ENCODE measurements around the gene LCORL.
"Not testable (repeated sequence)": the region's sequence is repeated elsewhere in the genome, so short reads cannot be mapped to it uniquely, and the experiment has no call there.

Gene LCORL

GRCh38 chr4:18021720-18022571, at the start of gene LCORL:
LCORL (minus strand) TSS chr4:18021755; CDS start chr4:18021751, 4 bp downstream.
- DNase-seq (ENCODE audit: extremely low spot score, insufficient read length, low read depth) (peak; percentile 78), FAIRE-seq (peak; percentile 98)

- DNase-seq (ENCODE audit: extremely low spot score, insufficient read length, low read depth) (no peak), FAIRE-seq (no peak)
These were observed 48.3 kb upstream of the LCORL start for GRCh38 chr4:18069810-18070209.

- FAIRE-seq (no peak), DNase-seq (ENCODE audit: extremely low spot score, insufficient read length, low read depth) (no peak)
These were observed 45.5 kb upstream of the LCORL start for GRCh38 chr4:18067031-18067430.

DNA sequence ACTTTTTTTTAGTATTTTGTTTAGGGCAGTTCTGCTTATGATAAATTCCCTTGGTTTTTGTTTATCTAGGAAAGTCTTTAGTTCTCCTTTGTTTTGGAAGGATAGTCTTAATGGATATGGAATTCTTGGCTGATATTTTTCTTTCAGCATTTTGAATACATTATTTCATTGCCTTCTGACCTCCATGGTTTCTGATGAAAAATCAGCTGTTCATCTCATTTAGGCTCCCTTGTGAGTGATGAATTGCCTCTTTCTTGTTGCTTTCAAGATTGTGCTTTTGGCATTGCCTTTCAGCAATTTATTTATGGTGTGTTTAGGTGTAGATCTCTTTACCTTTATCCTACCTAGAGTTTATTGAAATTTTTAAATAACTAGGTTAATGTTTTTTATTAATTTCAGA, 41.5 kb upstream of the LCORL start:
- FAIRE-seq = no peak
- DNase-seq (ENCODE audit: extremely low spot score, insufficient read length, low read depth) = no peak

GRCh38 chr4:18057821-18058533, 36.4 kb upstream of the LCORL start:
- FAIRE-seq (peak; percentile 53), DNase-seq (ENCODE audit: extremely low spot score, insufficient read length, low read depth) (no peak)

DNA sequence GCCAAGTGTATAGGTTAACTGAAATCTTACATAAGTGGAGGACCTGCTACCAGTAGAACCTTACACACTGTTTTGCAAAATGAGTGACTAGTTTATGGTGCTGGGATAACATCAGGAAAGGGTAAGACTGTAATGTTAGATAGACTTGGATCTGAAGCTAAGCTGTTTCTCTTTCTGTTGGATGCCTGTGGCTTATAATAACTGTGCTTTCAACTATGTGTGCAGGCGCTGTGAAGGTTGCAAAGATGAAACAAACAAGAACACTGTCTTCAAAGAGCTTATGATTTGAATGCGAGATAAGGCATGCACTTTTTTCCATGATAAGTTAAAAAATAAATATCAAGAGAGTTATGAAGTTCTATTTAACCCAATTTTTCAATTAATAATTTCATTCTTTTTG, 34.5 kb upstream of the LCORL start:
- no peak for DNase-seq (ENCODE audit: extremely low spot score, insufficient read length, low read depth)

DNA sequence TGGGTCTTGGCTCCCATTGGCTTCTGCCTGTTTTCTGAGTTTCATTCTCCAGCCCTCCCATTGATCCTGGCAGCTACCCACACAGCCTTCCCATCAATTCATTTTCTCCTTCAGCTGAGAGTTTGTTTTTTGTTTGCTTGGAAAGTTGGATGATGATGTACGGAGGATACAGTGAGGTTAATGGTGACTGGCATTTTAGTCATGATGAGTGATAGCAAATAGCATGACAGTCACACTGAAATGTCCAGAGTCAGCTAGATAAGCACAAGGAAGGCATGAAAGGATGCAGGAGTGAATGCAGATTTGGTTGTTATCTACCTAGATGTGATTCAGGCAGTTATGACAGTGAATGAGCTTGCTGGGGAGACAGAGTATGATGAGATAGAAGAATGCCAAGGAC, 30.6 kb upstream of the LCORL start:
- no peak for DNase-seq (ENCODE audit: extremely low spot score, insufficient read length, low read depth)
- FAIRE-seq = no peak

More for the DNA sequence above, 34.5 kb upstream of the LCORL start:
- FAIRE-seq = peak; percentile 39

- FAIRE-seq (no peak), DNase-seq (ENCODE audit: extremely low spot score, insufficient read length, low read depth) (no peak)
These were observed 29.7 kb upstream of the LCORL start for GRCh38 chr4:18051281-18051680.

- FAIRE-seq = no peak
- no peak for DNase-seq (ENCODE audit: extremely low spot score, insufficient read length, low read depth)
These were observed 28.9 kb upstream of the LCORL start for GRCh38 chr4:18050448-18050847.

DNA sequence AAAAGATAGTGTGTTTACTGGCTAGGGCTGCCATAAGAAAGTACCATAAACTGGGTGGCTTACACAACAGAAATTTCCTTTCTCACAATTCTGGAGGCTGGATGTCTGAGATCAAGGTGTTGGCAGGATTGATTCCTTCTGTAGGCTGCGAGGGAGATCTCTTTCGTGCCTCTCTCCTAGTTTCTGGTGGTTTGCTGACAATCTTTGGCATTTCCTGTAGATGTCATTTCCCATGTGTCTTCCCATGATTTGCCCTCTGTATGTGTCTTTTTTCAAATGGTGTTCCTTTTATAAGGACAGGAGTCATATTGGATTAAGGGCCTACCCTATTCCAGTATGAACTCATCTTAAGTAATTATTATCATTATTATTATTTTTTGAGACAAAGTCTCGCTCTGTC, 27.9 kb upstream of the LCORL start:
- no peak for DNase-seq (ENCODE audit: extremely low spot score, insufficient read length, low read depth)
- FAIRE-seq = no peak

- FAIRE-seq = peak; percentile 9
These were observed 21.2 kb upstream of the LCORL start for GRCh38 chr4:18042754-18043153.

GRCh38 chr4:18042012-18042411, 20.5 kb upstream of the LCORL start:
- DNase-seq (ENCODE audit: extremely low spot score, insufficient read length, low read depth) (no peak), FAIRE-seq (no peak)

More at GRCh38 chr4:18042754-18043153, 21.2 kb upstream of the LCORL start:
- DNase-seq (ENCODE audit: extremely low spot score, insufficient read length, low read depth) = no peak

DNA sequence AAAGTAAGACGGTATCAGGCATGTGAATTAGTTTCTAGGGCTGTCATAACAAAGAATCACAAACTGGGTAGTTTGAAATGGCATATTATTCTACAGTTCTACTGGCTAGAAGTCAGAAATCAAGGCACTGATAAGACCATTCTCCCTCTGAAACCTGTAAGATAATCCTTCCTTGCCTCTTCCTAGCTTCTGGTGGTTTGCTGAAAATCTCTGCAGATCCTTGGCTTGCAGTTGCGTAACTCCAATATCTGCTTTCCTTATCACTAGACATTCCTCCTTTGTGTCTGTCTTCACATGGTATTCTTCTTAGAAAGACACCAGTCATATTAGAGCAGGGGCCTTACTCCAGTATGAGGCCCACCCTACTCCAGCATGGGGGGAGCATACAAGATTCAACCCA, 19.6 kb upstream of the LCORL start:
- FAIRE-seq = no peak
- DNase-seq (ENCODE audit: extremely low spot score, insufficient read length, low read depth) = no peak

GRCh38 chr4:18039113-18039512, 17.6 kb upstream of the LCORL start:
- DNase-seq (ENCODE audit: extremely low spot score, insufficient read length, low read depth) = no peak
- FAIRE-seq = peak; percentile 65

GRCh38 chr4:18036369-18036768, 14.8 kb upstream of the LCORL start:
- not testable (repeated sequence) for FAIRE-seq; DNase-seq (ENCODE audit: extremely low spot score, insufficient read length, low read depth)

GRCh38 chr4:18034099-18034498, 12.5 kb upstream of the LCORL start:
- DNase-seq (ENCODE audit: extremely low spot score, insufficient read length, low read depth) (no peak), FAIRE-seq (no peak)

- DNase-seq (ENCODE audit: extremely low spot score, insufficient read length, low read depth) = no peak
These were observed 11.8 kb upstream of the LCORL start for GRCh38 chr4:18033111-18034085.

DNA sequence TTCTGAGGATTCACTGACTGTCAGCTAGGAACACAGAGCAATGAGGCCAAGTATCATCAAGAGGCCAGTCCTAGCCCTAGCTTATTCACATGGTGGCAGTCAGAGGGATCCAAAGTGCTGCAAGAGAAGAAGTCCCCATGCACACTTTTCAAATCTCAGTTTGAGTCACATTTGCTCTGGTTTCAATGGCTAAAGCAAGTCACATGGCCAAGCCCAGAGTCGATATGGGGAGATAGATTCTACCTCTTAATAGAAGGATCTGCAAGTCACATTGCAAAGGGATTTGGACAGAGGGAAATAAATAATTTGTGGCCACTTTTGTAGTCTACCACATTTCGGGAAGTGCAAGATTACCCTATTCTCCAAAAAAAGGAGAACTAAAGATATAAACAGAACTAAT, 3.7 kb upstream of the LCORL start:
- DNase-seq (ENCODE audit: extremely low spot score, insufficient read length, low read depth) = no peak

More at GRCh38 chr4:18033111-18034085, 11.8 kb upstream of the LCORL start:
- FAIRE-seq = no peak

DNA sequence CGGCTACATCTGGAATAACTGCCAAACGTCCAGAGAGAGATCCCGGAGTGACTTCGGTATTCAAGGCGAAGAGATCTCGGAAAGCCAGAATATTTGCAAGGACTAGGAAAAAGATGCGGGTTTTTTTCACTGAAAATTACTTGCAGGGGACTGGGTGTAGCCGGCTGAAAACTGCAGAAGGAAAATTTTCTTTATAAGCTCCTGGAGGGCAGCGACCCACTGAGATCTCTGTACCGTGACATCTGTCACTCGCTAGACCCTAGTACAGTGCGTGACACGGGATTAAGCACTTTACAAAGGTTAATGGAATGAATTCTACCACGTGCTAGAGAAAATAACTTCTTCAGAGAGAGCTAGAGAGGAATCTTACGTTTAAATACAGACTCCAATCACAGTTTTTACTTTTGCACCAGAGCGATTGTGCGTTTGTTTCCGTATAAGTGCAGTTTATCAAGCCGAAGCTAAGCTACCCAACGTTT, 1.1 kb upstream of the LCORL start:
- DNase-seq (ENCODE audit: extremely low spot score, insufficient read length, low read depth) = no peak
- FAIRE-seq = peak; percentile 48

More for the DNA sequence above, 3.7 kb upstream of the LCORL start:
- peak; percentile 41 for FAIRE-seq

DNA sequence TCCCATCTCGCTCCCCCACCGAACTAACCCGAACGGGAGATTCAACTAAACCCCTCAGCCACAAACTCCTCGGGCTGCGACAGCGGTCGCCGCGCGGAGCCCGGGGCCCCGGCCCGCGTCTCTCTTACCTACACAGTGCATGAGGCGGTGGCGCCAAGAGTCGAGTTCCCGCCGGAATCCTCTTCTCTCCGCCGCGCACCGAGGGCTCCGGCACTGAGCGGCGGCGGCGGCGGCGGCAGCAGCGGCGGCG, 160 bp downstream of the LCORL start:
- FAIRE-seq (no peak), DNase-seq (ENCODE audit: extremely low spot score, insufficient read length, low read depth) (no peak)
